ENCODE results near the gene STING1.
"Not testable (repeated sequence)": the region's sequence is repeated elsewhere in the genome, so short reads cannot be mapped to it uniquely, and the experiment has no call there.

STING1 gene

DNA sequence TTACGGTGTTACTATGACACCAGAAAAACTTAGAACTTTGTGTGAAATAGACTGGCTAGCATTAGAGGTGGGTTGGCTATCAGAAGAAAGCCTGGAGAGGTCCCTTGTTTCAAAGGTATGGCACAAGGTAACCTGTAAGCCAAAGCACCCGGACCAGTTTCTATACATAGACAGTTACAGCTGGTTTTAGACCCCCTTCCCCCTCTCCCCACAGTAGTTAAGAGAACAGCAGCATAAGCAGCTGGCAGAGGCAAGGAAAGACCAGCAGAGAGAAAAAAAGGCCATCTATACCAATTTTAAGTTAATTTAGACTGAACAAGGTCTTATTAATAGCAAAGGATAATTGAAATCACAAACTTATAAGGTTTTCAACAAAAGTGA, 44.5 kb upstream of the STING1 start:
- not testable (repeated sequence) for H4K8ac ChIP-seq (ENCODE audit: low read depth, low read length); H3K79me2 ChIP-seq (ENCODE audit: control insufficient read depth, insufficient read depth, low read length); H3K4ac ChIP-seq (ENCODE audit: low read depth, low read length); H3K4me3 ChIP-seq (ENCODE audit: low read length); H2BK15ac ChIP-seq (replicated peaks; ENCODE audit: low read depth); H3K4me1 ChIP-seq (ENCODE audit: control insufficient read depth, low read depth, low read length); H3K27ac ChIP-seq (ENCODE audit: low read depth, low read length); H3K56ac ChIP-seq (ENCODE audit: low read length); H3K9ac ChIP-seq (ENCODE audit: low read length); H2BK5ac ChIP-seq (ENCODE audit: low read length); H3K23ac ChIP-seq (ENCODE audit: low read length); H2BK120ac ChIP-seq (ENCODE audit: low read depth, low read length); H3K36me3 ChIP-seq (ENCODE audit: control insufficient read depth, insufficient read depth, low read length); H3K27me3 ChIP-seq (ENCODE audit: insufficient read depth, low read length, poor library complexity); DNase-seq; H3K79me1 ChIP-seq (ENCODE audit: low read length); H4K5ac ChIP-seq (ENCODE audit: low read length); H3K18ac ChIP-seq (ENCODE audit: low read length); H3K4me2 ChIP-seq (ENCODE audit: low read length); H2AK5ac ChIP-seq (ENCODE audit: low read length)
- WGBS (ENCODE audit: extremely low coverage, insufficient coverage, low lambda C conversion rate) = no CpG with 5 or more reads among the region's 2 CpGs

DNA sequence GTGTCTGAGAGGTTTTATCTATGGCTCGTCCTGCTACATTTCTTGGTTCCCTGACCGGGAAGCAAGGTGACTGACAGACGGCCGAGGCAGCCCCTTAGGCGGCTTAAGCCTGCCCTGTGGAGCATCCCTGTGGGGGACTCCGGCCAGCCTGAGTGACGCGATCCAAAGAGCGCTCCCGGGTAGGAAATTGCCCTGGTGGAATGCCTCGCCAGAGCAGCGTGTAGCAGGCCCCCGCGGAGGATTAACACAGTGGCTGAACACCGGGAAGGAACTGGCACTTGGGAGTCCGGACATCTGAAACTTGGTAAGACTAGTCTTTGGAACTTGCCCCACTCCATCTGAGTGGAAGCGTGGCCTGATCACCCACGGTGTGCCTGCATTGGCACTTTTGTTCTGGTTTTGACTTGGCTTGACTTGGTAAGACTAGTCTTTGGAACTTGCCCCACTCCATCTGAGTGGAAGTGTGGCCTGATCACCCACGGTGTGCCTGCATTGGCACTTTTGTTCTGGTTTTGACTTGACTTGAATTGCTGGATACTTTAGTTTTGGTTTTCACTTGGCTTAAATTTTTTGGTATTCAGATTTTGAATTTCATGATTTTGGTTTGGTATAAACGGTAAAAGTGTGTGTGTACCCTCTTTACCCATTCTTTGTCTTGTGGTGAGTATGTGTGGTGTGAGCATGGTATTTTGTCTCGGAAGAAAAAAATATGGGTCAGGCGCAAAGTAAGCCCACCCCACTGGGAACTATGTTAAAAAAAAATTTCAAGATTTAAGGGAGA, 43.9 kb upstream of the STING1 start:
- not testable (repeated sequence) for H4K8ac ChIP-seq (ENCODE audit: low read depth, low read length); H2BK120ac ChIP-seq (ENCODE audit: low read depth, low read length); H3K79me2 ChIP-seq (ENCODE audit: control insufficient read depth, insufficient read depth, low read length); DNase-seq; H3K4me1 ChIP-seq (ENCODE audit: control insufficient read depth, low read depth, low read length); H3K79me1 ChIP-seq (ENCODE audit: low read length); H3K9ac ChIP-seq (ENCODE audit: low read length); H3K27me3 ChIP-seq (ENCODE audit: insufficient read depth, low read length, poor library complexity); H4K5ac ChIP-seq (ENCODE audit: low read length); H3K4ac ChIP-seq (ENCODE audit: low read depth, low read length); H2AK5ac ChIP-seq (ENCODE audit: low read length); H3K4me3 ChIP-seq (ENCODE audit: low read length); H3K4me2 ChIP-seq (ENCODE audit: low read length); H3K56ac ChIP-seq (ENCODE audit: low read length); H3K27ac ChIP-seq (ENCODE audit: low read depth, low read length); H2BK5ac ChIP-seq (ENCODE audit: low read length); H2BK15ac ChIP-seq (replicated peaks; ENCODE audit: low read depth); H3K18ac ChIP-seq (ENCODE audit: low read length); H3K36me3 ChIP-seq (ENCODE audit: control insufficient read depth, insufficient read depth, low read length); H3K23ac ChIP-seq (ENCODE audit: low read length)
- 100% methylated on average over 1 of the region's 22 CpGs for WGBS (ENCODE audit: extremely low coverage, insufficient coverage, low lambda C conversion rate)

DNA sequence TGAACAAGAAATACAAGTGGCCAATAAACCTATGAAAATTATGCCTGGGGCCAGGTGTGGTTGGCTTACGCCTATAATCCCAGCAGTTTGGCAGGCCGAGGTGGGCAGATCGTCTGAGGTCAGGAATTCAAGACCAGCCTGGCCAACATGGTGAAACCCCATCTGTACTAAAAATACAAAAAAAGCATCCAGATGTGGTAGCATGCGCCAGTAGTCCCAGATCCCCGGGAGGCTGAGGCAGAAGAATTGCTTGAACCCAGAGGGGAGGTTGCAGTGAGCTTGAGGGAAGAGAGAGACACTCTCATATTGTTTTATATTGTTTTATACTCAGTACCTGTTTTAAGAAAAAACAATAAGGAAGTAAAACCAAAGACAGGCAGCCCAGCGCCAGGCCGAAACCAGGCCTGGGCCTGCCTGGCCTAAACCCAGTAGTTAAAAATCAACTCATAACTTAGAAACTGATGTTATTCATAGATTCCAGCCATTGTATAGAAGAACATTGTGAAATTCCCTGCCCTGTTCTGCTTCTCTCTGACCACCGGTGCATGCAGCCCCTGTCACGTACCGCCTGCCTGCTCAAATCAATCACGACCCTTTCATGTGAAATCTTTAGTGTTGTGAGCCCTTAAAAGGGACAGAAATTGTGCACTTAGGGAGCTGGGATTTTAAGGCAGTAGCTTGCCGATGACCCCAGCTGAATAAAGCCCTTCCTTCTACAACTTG, 43.2 kb upstream of the STING1 start:
- H3K36me3 ChIP-seq (ENCODE audit: control insufficient read depth, insufficient read depth, low read length); H3K4me1 ChIP-seq (ENCODE audit: control insufficient read depth, low read depth, low read length); H3K27me3 ChIP-seq (ENCODE audit: insufficient read depth, low read length, poor library complexity); DNase-seq; H2BK5ac ChIP-seq (ENCODE audit: low read length); H4K8ac ChIP-seq (ENCODE audit: low read depth, low read length); H3K9ac ChIP-seq (ENCODE audit: low read length); H2BK15ac ChIP-seq (replicated peaks; ENCODE audit: low read depth); H3K23ac ChIP-seq (ENCODE audit: low read length); H4K5ac ChIP-seq (ENCODE audit: low read length); H3K4me3 ChIP-seq (ENCODE audit: low read length); H3K56ac ChIP-seq (ENCODE audit: low read length); H3K79me1 ChIP-seq (ENCODE audit: low read length); H3K27ac ChIP-seq (ENCODE audit: low read depth, low read length); H2BK120ac ChIP-seq (ENCODE audit: low read depth, low read length); H3K18ac ChIP-seq (ENCODE audit: low read length); H2AK5ac ChIP-seq (ENCODE audit: low read length); H3K4ac ChIP-seq (ENCODE audit: low read depth, low read length); H3K79me2 ChIP-seq (ENCODE audit: control insufficient read depth, insufficient read depth, low read length); H3K4me2 ChIP-seq (ENCODE audit: low read length): not testable (repeated sequence)
- WGBS (ENCODE audit: extremely low coverage, insufficient coverage, low lambda C conversion rate) = no CpG with 5 or more reads among the region's 12 CpGs

GRCh38 chr5:139524940-139525585, 42.5 kb upstream of the STING1 start:
- Histone ChIP-seq H3K27ac (ENCODE audit: low read depth, low read length) (no peak overlapping the region), H3K27me3 (ENCODE audit: insufficient read depth, low read length, poor library complexity) (no peaks in the 10 kb centered on the region), H2BK5ac (ENCODE audit: low read length) (no peak overlapping the region), H3K23ac (ENCODE audit: low read length) (no peak overlapping the region), H3K4me1 (ENCODE audit: control insufficient read depth, low read depth, low read length) (peaks cover 2% of the 10 kb centered on the region), H3K36me3 (ENCODE audit: control insufficient read depth, insufficient read depth, low read length) (no peaks in the 10 kb centered on the region), H3K79me1 (ENCODE audit: low read length) (no peaks in the 10 kb centered on the region), H4K5ac (ENCODE audit: low read length) (no peak overlapping the region), H4K8ac (ENCODE audit: low read depth, low read length) (no peak overlapping the region), H3K18ac (ENCODE audit: low read length) (no peak overlapping the region), H3K79me2 (ENCODE audit: control insufficient read depth, insufficient read depth, low read length) (no peaks in the 10 kb centered on the region), H3K4ac (ENCODE audit: low read depth, low read length) (no peak overlapping the region), H2BK15ac (replicated peaks; ENCODE audit: low read depth) (no peak overlapping the region), H2BK120ac (ENCODE audit: low read depth, low read length) (no peak overlapping the region), H3K9ac (ENCODE audit: low read length) (no peak overlapping the region), H2AK5ac (ENCODE audit: low read length) (no peak overlapping the region), H3K4me2 (ENCODE audit: low read length) (no peak overlapping the region), H3K56ac (ENCODE audit: low read length) (no peak overlapping the region), H3K4me3 (ENCODE audit: low read length) (no peak overlapping the region)
- no peak for DNase-seq
- no CpG with 5 or more reads among the region's 2 CpGs for WGBS (ENCODE audit: extremely low coverage, insufficient coverage, low lambda C conversion rate)

GRCh38 chr5:139524446-139524845, 41.9 kb upstream of the STING1 start:
- Histone ChIP-seq H3K27ac (ENCODE audit: low read depth, low read length) (no peak overlapping the region), H2BK120ac (ENCODE audit: low read depth, low read length) (no peak overlapping the region), H3K27me3 (ENCODE audit: insufficient read depth, low read length, poor library complexity) (no peaks in the 10 kb centered on the region), H3K4ac (ENCODE audit: low read depth, low read length) (no peak overlapping the region), H3K4me3 (ENCODE audit: low read length) (no peak overlapping the region), H3K56ac (ENCODE audit: low read length) (no peak overlapping the region), H3K79me1 (ENCODE audit: low read length) (no peaks in the 10 kb centered on the region), H2BK15ac (replicated peaks; ENCODE audit: low read depth) (no peak overlapping the region), H3K79me2 (ENCODE audit: control insufficient read depth, insufficient read depth, low read length) (no peaks in the 10 kb centered on the region), H4K5ac (ENCODE audit: low read length) (no peak overlapping the region), H2AK5ac (ENCODE audit: low read length) (no peak overlapping the region), H3K36me3 (ENCODE audit: control insufficient read depth, insufficient read depth, low read length) (no peaks in the 10 kb centered on the region), H3K4me1 (ENCODE audit: control insufficient read depth, low read depth, low read length) (peaks cover 2% of the 10 kb centered on the region), H3K4me2 (ENCODE audit: low read length) (no peak overlapping the region), H2BK5ac (ENCODE audit: low read length) (no peak overlapping the region), H4K8ac (ENCODE audit: low read depth, low read length) (no peak overlapping the region), H3K23ac (ENCODE audit: low read length) (no peak overlapping the region), H3K9ac (ENCODE audit: low read length) (no peak overlapping the region), H3K18ac (ENCODE audit: low read length) (peak overlapping the region; percentile 1)
- DNase-seq = no peak
- WGBS (ENCODE audit: extremely low coverage, insufficient coverage, low lambda C conversion rate) = no CpG with 5 or more reads among the region's 4 CpGs
